ENCODE measurements around the gene C5orf63. TPM values are rescaled to one million over a fixed set of nuclear protein-coding genes. Genes with fewer than 3 reads are reported as not detected.
"Not testable (repeated sequence)": the region's sequence is repeated elsewhere in the genome, so short reads cannot be mapped to it uniquely, and the experiment has no call there.

The C5orf63 gene
- total RNA-seq, 1 experiment from 2014 or later: 1.4 TPM

DNA sequence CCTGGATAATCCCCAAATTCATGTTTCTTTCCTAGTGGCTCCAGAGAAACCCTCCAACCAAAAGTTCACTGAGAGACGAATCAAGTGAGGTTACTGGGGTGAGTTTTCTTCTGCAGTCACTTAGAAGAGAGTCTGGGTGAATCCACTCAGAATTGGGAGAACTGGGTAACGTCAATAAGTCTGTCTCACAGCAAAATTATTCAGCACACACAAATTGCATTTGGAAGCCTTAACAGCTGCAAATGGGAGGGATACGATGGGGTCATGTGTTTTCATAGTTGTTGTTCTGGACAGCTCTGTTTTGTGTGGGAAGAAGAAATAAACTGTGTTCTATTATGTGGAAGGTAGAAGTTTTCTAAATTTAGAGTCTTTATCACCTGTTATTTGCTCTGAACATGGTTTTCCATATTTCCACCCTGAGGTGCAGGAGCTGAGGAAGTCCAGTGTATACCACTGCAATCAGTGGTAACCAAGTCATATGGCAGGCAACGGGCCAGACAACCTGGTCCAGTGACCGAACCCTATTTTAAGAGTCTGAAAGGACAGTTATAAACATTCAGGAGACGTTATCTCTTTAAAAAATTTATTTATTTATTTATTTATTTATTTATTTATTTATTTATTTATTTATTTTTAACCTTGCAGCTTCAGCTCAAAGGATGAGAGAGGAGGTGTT is 64.9 kb downstream of the C5orf63 start:
- DNase-seq (ENCODE audit: low spot score): no peak

DNA sequence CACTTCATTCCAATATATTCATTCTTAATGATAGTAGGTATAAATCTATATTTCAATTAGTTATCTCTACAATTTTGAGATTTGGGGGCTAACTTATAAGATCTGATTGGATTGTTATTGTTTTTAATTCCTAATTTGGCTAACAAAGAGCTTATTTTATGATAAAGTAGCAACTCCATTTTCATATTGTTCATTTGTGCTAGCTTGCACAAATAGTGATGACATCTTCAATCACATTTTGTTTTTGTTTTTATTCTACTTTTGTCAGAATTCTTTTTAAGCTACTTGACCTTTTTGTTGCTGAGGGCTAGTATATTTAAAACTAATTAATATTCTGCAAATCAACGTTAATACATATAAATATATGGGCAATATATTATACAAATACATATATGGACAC is 65.8 kb downstream of the C5orf63 start:
- DNase-seq (ENCODE audit: low spot score): no peak

DNA sequence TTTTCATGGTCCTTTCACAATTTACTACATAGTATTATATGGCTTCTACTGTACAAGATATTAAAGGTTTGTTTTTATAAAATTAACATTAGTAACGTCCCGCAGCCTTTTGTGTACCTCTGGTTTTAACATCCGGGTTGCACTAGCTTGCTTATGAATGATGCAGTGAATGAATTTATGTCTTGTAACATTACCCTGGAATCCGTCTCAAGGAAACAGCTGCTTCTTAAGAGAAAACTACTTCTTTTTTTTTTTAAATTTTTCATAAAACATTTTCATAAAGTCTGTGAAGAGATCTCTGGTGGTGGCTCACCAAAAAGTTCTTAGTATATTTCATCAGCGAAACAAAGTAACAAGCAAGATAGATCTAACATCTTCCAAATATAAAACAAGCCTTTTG is 66.6 kb downstream of the C5orf63 start:
- no peak for DNase-seq (ENCODE audit: low spot score)

DNA sequence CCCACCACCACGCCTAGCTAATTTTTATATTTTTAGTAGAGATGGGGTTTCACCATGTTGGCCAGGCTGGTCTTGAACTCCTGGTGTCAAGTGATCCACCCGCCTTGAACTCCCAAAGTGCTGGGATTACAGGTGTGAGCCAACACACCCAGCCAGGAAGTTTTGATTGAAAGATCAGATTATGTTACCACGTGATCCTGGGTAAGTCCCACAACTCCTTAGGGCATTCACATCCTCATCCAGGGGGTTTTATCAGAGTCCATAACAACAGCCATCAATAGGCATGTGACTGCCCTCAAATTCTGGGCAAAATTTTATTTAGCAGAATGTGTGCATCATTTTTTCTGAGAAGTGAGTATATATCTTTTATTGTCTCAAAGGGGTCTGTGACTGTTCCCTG is 68.0 kb downstream of the C5orf63 start:
- DNase-seq (ENCODE audit: low spot score): not testable (repeated sequence)

DNA sequence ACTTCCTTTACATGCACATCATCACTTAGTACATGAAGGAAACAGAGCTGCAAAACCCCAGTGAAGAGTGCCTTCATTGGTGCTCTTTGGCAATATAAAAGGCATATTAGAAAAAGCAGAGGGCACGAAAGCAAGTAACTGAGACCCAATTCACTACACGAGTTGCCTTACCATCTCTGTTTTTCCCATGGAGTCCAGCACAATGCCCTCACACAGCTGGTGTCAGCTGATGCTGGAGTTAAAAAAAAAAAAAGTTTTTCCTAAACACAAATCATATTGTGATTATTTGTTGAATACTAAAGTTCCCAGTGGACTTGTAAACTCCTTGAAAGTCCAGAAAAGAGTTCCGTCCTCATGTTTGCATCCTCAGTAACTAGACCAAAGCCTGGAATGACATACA is 68.6 kb downstream of the C5orf63 start:
- no peak for DNase-seq (ENCODE audit: low spot score)

DNA sequence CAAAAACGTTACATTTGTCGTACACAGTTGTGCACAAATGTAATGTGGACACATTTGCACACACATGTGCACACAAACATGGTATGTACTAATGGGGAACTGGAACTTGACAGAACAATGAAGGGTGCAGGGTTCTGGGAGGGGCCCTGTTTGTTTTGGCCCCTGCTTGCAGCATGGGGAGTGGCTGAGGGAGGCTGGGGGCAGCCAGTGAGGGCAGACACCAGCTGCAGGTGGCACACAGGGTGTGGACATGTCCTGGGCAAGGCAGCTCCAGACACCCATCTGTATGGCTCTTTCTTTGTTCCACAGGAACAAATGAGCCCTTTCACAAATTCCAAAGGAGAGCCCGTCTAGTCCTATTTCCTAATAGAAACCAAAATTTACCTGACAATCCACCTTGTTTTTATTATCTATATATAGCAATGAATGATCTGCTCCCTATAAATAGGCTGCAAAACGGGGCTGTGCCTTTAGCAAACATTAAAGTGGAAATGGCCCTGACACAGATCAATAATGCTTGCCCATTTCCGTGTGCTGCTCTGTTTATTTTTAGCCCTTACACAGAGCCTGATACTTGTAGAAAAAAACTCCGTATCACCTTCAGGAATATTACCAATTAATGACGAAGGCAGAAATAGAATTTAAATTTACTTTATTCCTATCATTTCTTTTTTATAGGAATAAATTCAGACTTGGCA is 69.4 kb downstream of the C5orf63 start:
- no peak for DNase-seq (ENCODE audit: low spot score)

DNA sequence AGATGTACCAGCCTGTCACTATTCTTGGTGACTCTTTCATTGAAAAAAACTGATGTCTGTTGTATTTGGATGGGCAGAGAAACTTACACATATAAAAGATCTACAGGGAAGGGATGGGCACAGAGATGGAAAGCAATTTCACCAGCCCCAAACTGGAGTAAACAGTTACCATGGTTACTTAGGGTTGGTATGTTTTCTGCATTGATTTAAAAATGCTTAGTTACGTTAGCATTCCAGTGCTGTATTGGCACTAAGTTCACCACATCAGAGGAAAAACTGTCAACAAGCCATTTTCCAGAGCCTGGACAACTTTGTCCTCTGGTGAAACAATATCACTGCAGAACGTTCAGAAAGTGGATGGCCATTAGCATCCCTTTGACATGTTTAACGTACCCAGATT is 70.9 kb downstream of the C5orf63 start:
- no peak for DNase-seq (ENCODE audit: low spot score)

DNA sequence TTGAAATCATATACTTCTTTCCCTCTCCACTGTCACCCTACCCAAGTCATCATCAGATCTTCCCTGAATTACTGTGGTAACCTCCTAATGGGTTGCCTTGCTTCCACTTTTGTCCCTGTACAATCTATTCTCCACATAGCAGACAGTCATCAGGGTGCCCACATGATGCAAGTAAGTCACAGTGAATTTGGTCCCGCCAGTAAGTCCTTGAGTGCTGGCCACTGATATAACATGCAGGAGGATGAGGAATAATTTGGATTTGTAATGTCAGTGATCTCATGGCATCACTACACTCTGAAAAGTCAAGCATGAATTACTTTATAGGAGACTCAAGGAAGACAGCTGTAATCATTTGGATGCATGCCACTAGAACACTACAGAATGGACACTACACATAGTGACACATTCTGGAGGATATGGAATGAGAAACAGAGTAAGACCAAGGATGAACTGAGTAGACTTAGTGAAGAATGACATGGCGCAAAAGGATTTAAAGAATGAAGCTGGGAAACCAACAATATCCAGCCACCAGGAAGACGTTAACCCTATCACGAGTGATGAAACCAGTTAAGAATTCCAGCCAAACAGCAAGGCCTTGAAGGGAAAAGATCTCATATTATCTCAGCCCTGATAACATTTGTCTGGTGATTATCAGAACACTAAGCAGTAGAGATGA is 71.5 kb downstream of the C5orf63 start:
- DNase-seq (ENCODE audit: low spot score): peak; percentile 90

Other genes with a start within 250 kb of the C5orf63 start
- 4.8 and 6.4 TPM in 2 replicates for gene MARCHF3, start 42.9 kb downstream of the C5orf63 start, total RNA-seq (2014; rRNA removed; shearing (Covaris generic))
- 0.02 TPM in 1 of 2 replicates, not detected in the other for gene MEGF10, start 217.3 kb upstream of the C5orf63 start, total RNA-seq (2014; rRNA removed; shearing (Covaris generic))